Epithelial cell of esophagus (primary cell): Measurements from ENCODE around the gene CERS4.
"Not testable (repeated sequence)": the region's sequence is repeated elsewhere in the genome, so short reads cannot be mapped to it uniquely, and the experiment has no call there.

Experiments
- DNase-seq: peaks from one replicate; pipeline ENCODE4 v3.0.0; 2010; ENCODE audit warnings: low read depth
- H3K4me3 ChIP-seq: 2 replicates; pipeline ENCODE4 v1.5.1; 2011; ENCODE audit warnings: mild to moderate bottlenecking, low read length, control low read depth
- CTCF ChIP-seq: IDR thresholded peaks from 2 replicates; pipeline ENCODE4 v1.5.1; 2011; ENCODE audit warnings: low read depth, mild to moderate bottlenecking, low read length, control low read depth, inconsistent platforms; ENCODE audit not compliant: insufficient read depth; ENCODE audit errors: missing control alignments

CERS4 gene

GRCh38 chr19:8184274-8184673 lies 24.9 kb upstream of the CERS4 start:
- TF ChIP-seq CTCF = no peak

GRCh38 chr19:8185343-8186068 lies 23.7 kb upstream of the CERS4 start:
- no peak for DNase-seq
- no peak overlapping the region for H3K4me3 ChIP-seq
- TF ChIP-seq CTCF = no peak

More at GRCh38 chr19:8184274-8184673, 24.9 kb upstream of the CERS4 start:
- no peak overlapping the region for H3K4me3 ChIP-seq
- DNase-seq = no peak

- no peak for TF ChIP-seq CTCF
- no peak overlapping the region for H3K4me3 ChIP-seq
- DNase-seq = no peak
These were observed 16.8 kb upstream of the CERS4 start for GRCh38 chr19:8192221-8192820.

- TF ChIP-seq CTCF = no peak
- H3K4me3 ChIP-seq = no peak overlapping the region
- no peak for DNase-seq
These were observed 14.5 kb upstream of the CERS4 start for GRCh38 chr19:8194528-8195267.

- H3K4me3 ChIP-seq = no peak overlapping the region
- TF ChIP-seq CTCF = no peak
- DNase-seq = no peak
These were observed 12.8 kb upstream of the CERS4 start for GRCh38 chr19:8196271-8196927.

GRCh38 chr19:8203288-8204120 lies 5.7 kb upstream of the CERS4 start:
- DNase-seq, H3K4me3 ChIP-seq: not testable (repeated sequence)

GRCh38 chr19:8204961-8205360 lies 4.2 kb upstream of the CERS4 start:
- TF ChIP-seq CTCF = no peak
- no peak overlapping the region for H3K4me3 ChIP-seq
- DNase-seq = no peak
